ENCODE results near the gene PHRF1. TPM values are rescaled to one million over a fixed set of nuclear protein-coding genes. Genes with fewer than 3 reads are reported as not detected.
A peak's percentile ranks its signal among the peaks of the same experiment; 100 is the strongest.

Gene PHRF1
- polyA plus RNA-seq, 2 donors: 13.7 to 28.4 TPM

DNA sequence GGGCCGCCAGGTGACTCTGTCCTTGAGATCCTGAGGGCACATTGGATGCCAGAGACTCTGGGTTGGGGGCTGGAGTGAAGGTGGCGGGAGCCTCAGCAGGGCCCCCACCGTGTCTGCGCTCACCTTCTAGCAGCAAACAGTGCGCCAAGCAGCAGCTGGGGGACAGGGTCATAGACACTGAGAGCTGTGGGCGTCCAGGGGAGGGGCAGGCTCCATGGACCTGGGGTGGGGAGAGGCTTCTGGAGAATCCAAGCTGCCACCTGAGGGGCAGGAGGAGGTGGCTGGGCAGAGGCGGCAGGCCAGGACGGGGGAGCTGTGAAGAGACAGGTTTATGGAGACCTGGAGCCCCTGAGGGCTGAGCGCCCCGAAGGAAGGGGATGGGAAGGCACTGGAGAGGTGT, 8.0 kb downstream of the PHRF1 start:
- Histone ChIP-seq H3K27me3 (ENCODE audit: control insufficient read depth in 1 of 2, insufficient read depth in 2 of 2, low read length in 2 of 2) (no peaks in the 10 kb centered on the region), H3K4me3 (ENCODE audit: low read depth in 1 of 2, low read length in 2 of 2) (no peak overlapping the region), H3K9me3 (ENCODE audit: control insufficient read depth in 2 of 2, insufficient read depth in 1 of 2, low read depth in 1 of 2, low read length in 1 of 2) (no peaks in the 10 kb centered on the region), H3K36me3 (ENCODE audit: control insufficient read depth in 2 of 2, insufficient read depth in 2 of 2, low read length in 1 of 2) (peaks cover 14 to 37% of the 10 kb centered on the region in 2 donors), H3K27ac (ENCODE audit: low read depth in 2 of 2, low read length in 1 of 2) (no peak overlapping the region), H3K4me1 (ENCODE audit: control insufficient read depth in 2 of 2, insufficient read depth in 2 of 2, low read length in 1 of 2) (peaks cover 2 to 10% of the 10 kb centered on the region in 2 donors)
- 97% methylated on average over 10 of the region's 10 CpGs for WGBS, 2 donors

GRCh38 chr11:586376-587316, 10.4 kb downstream of the PHRF1 start:
- no peaks in the 10 kb centered on the region for H3K9me3 ChIP-seq (ENCODE audit: control insufficient read depth in 2 of 2, insufficient read depth in 1 of 2, low read depth in 1 of 2, low read length in 1 of 2)
- WGBS, 2 donors: 86 to 88% methylated on average over 32 of the region's 32 CpGs
- H3K4me1 ChIP-seq (ENCODE audit: control insufficient read depth in 2 of 2, insufficient read depth in 2 of 2, low read length in 1 of 2): peaks cover 0 to 2% of the 10 kb centered on the region in 2 donors
- no peaks in the 10 kb centered on the region for H3K27me3 ChIP-seq (ENCODE audit: control insufficient read depth in 1 of 2, insufficient read depth in 2 of 2, low read length in 2 of 2)
- H3K36me3 ChIP-seq (ENCODE audit: control insufficient read depth in 2 of 2, insufficient read depth in 2 of 2, low read length in 1 of 2): peaks cover 14 to 48% of the 10 kb centered on the region in 2 donors
- H3K4me3 ChIP-seq (ENCODE audit: low read depth in 1 of 2, low read length in 2 of 2): no peak overlapping the region
- peak overlapping the region in 1 of 2 donors; percentile 33 for H3K27ac ChIP-seq (ENCODE audit: low read depth in 2 of 2, low read length in 1 of 2)

DNA sequence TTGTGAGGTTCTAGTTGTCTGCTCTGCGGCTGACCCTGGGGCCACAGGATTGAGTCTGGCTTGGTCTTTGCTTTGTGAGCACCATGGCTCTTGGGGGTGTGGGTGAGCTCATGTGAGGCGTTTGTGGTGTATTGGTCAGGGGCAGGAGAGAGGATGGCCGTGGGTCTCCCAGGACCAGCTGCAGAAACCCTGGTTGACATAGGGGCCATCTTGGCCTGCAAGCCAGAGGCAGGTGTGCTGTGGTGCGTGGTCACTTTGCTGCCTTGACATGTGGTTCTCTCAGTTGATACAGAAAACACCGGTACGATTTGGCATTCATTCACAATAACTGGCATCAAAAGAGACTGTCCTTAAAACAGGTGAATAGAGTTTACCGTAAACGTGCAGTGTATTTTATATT, 11.3 kb downstream of the PHRF1 start:
- Histone ChIP-seq H3K27ac (ENCODE audit: low read depth in 2 of 2, low read length in 1 of 2) (peak overlapping the region; percentile 3 to 33), H3K27me3 (ENCODE audit: control insufficient read depth in 1 of 2, insufficient read depth in 2 of 2, low read length in 2 of 2) (no peaks in the 10 kb centered on the region), H3K9me3 (ENCODE audit: control insufficient read depth in 2 of 2, insufficient read depth in 1 of 2, low read depth in 1 of 2, low read length in 1 of 2) (no peaks in the 10 kb centered on the region), H3K4me1 (ENCODE audit: control insufficient read depth in 2 of 2, insufficient read depth in 2 of 2, low read length in 1 of 2) (peaks cover 0 to 2% of the 10 kb centered on the region in 2 donors), H3K36me3 (ENCODE audit: control insufficient read depth in 2 of 2, insufficient read depth in 2 of 2, low read length in 1 of 2) (peaks cover 14 to 49% of the 10 kb centered on the region in 2 donors), H3K4me3 (ENCODE audit: low read depth in 1 of 2, low read length in 2 of 2) (no peak overlapping the region)
- 77 to 83% methylated on average over 8 of the region's 8 CpGs for WGBS, 2 donors

DNA sequence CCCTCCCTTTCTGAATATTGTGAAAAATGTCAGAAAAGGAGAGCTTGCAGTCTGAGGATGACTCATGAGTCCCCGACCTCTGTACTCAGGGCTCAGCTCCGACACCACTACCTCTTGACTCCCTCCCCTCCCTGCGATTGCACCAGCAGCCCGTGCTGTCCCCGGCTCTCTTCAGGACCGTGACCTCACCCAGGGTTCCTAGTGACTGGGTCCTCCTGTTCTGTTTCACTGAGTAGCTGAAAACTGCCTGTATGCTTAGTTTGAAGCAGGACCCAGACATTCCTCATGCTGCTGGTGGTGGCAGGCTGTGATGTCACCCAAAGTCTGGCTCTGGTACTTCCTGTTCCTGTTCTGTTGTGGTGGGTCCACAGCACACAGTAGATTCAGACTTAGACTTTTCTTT, 11.7 kb downstream of the PHRF1 start:
- 60 to 70% methylated on average over 6 of the region's 6 CpGs for WGBS, 2 donors

DNA sequence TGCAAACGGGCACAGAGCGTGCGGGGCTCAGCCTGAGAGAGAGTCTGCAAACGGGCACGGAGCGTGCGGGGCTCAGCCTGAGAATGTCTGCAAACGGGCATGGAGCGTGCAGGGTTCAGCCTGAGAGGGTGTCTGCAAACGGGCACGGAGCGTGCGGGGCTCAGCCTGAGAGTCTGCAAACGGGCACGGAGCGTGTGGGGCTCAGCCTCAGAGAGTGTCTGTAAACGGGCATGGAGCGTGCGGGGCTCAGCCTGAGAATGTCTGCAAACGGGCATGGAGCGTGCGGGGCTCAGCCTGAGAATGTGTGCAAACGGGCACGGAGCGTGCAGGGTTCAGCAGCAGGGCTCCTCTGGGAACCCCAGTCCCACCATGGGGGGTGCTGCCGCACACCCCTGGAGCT, 13.5 kb downstream of the PHRF1 start:
- H3K9me3 ChIP-seq (ENCODE audit: control insufficient read depth in 2 of 2, insufficient read depth in 1 of 2, low read depth in 1 of 2, low read length in 1 of 2): no peaks in the 10 kb centered on the region
- WGBS, 2 donors: 95 to 96% methylated on average over 26 of the region's 26 CpGs
- peaks cover 27 to 59% of the 10 kb centered on the region in 2 donors for H3K36me3 ChIP-seq (ENCODE audit: control insufficient read depth in 2 of 2, insufficient read depth in 2 of 2, low read length in 1 of 2)
- no peak overlapping the region for H3K4me3 ChIP-seq (ENCODE audit: low read depth in 1 of 2, low read length in 2 of 2)
- no peak overlapping the region for H3K27ac ChIP-seq (ENCODE audit: low read depth in 2 of 2, low read length in 1 of 2)
- H3K27me3 ChIP-seq (ENCODE audit: control insufficient read depth in 1 of 2, insufficient read depth in 2 of 2, low read length in 2 of 2): no peaks in the 10 kb centered on the region
- H3K4me1 ChIP-seq (ENCODE audit: control insufficient read depth in 2 of 2, insufficient read depth in 2 of 2, low read length in 1 of 2): no peaks in the 10 kb centered on the region

More for the DNA sequence above, 11.7 kb downstream of the PHRF1 start:
- peaks cover 19 to 54% of the 10 kb centered on the region in 2 donors for H3K36me3 ChIP-seq (ENCODE audit: control insufficient read depth in 2 of 2, insufficient read depth in 2 of 2, low read length in 1 of 2)
- H3K27ac ChIP-seq (ENCODE audit: low read depth in 2 of 2, low read length in 1 of 2): peak overlapping the region; percentile 27 to 61
- H3K4me3 ChIP-seq (ENCODE audit: low read depth in 1 of 2, low read length in 2 of 2): no peak overlapping the region
- H3K27me3 ChIP-seq (ENCODE audit: control insufficient read depth in 1 of 2, insufficient read depth in 2 of 2, low read length in 2 of 2): no peaks in the 10 kb centered on the region
- H3K4me1 ChIP-seq (ENCODE audit: control insufficient read depth in 2 of 2, insufficient read depth in 2 of 2, low read length in 1 of 2): peaks cover 0 to 2% of the 10 kb centered on the region in 2 donors
- no peaks in the 10 kb centered on the region for H3K9me3 ChIP-seq (ENCODE audit: control insufficient read depth in 2 of 2, insufficient read depth in 1 of 2, low read depth in 1 of 2, low read length in 1 of 2)

DNA sequence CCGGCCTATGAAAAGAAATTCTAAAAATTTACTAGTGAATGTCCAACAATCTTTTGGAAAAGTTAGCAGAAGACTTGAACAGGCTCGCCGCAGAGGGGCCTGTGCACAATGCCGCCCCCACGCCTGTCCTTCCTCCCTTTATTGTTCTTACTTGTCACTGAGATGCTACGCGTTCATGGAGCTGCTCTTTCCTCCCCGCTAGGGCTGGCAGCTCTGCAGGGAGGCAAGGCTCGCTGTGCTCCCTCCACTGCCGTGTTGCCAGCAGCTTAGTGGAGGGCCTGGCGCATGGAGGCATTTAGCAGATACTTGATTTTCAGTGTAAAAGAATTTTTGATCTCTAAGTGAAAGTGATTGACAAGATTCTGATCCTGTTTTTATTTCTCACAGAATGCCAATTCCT, 14.7 kb downstream of the PHRF1 start:
- Histone ChIP-seq H3K4me1 (ENCODE audit: control insufficient read depth in 2 of 2, insufficient read depth in 2 of 2, low read length in 1 of 2) (no peaks in the 10 kb centered on the region), H3K4me3 (ENCODE audit: low read depth in 1 of 2, low read length in 2 of 2) (no peak overlapping the region), H3K27ac (ENCODE audit: low read depth in 2 of 2, low read length in 1 of 2) (no peak overlapping the region), H3K36me3 (ENCODE audit: control insufficient read depth in 2 of 2, insufficient read depth in 2 of 2, low read length in 1 of 2) (peaks cover 27 to 65% of the 10 kb centered on the region in 2 donors), H3K9me3 (ENCODE audit: control insufficient read depth in 2 of 2, insufficient read depth in 1 of 2, low read depth in 1 of 2, low read length in 1 of 2) (no peaks in the 10 kb centered on the region), H3K27me3 (ENCODE audit: control insufficient read depth in 1 of 2, insufficient read depth in 2 of 2, low read length in 2 of 2) (no peaks in the 10 kb centered on the region)
- WGBS, 2 donors: 83 to 88% methylated on average over 11 of the region's 11 CpGs

DNA sequence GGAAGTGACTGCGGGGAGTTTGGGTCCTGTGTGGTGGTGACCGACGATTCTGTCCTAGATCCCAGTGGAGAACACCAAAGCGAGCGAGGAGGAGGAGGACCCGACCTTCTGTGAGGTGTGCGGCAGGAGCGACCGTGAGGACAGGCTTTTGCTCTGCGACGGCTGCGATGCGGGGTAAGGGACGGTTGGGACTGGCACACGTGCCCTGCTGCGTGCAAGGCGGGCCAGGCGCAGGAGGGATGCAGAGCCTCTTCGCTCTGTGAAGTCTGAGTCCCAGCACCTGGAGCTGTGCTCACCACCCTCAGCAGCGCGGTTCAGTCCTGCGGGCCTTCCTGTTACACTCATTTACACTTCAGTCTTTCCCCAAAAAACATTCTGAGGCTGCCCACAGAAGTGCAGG, 16.2 kb downstream of the PHRF1 start:
- Histone ChIP-seq H3K27me3 (ENCODE audit: control insufficient read depth in 1 of 2, insufficient read depth in 2 of 2, low read length in 2 of 2) (no peaks in the 10 kb centered on the region), H3K27ac (ENCODE audit: low read depth in 2 of 2, low read length in 1 of 2) (no peak overlapping the region), H3K4me3 (ENCODE audit: low read depth in 1 of 2, low read length in 2 of 2) (no peak overlapping the region), H3K36me3 (ENCODE audit: control insufficient read depth in 2 of 2, insufficient read depth in 2 of 2, low read length in 1 of 2) (peaks cover 23 to 64% of the 10 kb centered on the region in 2 donors), H3K4me1 (ENCODE audit: control insufficient read depth in 2 of 2, insufficient read depth in 2 of 2, low read length in 1 of 2) (no peaks in the 10 kb centered on the region), H3K9me3 (ENCODE audit: control insufficient read depth in 2 of 2, insufficient read depth in 1 of 2, low read depth in 1 of 2, low read length in 1 of 2) (no peaks in the 10 kb centered on the region)
- 96% methylated on average over 22 of the region's 22 CpGs for WGBS, 2 donors

DNA sequence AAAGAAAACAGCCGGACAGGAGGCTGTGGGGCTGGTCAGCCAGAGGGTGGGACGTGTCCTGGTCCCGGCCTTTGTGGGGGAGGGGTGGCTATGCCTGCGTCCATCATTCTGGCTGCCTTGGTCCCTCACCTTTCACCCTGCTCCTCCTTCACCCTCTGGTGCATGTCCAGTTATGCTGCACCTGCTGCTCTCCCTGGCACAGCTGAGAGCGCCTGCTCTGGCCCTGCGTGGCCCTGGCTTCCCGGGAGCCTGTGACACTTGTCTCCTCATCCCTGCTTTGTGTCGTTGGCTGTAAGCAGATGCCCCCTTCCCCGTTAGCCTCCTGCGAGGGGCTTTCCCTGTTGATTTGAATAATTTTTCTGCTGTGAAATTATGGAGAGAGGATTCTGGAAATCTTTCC, 16.6 kb downstream of the PHRF1 start:
- WGBS, 2 donors: 86 to 87% methylated on average over 10 of the region's 10 CpGs
- H3K4me1 ChIP-seq (ENCODE audit: control insufficient read depth in 2 of 2, insufficient read depth in 2 of 2, low read length in 1 of 2): no peaks in the 10 kb centered on the region
- peaks cover 22 to 65% of the 10 kb centered on the region in 2 donors for H3K36me3 ChIP-seq (ENCODE audit: control insufficient read depth in 2 of 2, insufficient read depth in 2 of 2, low read length in 1 of 2)
- H3K27me3 ChIP-seq (ENCODE audit: control insufficient read depth in 1 of 2, insufficient read depth in 2 of 2, low read length in 2 of 2): no peaks in the 10 kb centered on the region
- H3K9me3 ChIP-seq (ENCODE audit: control insufficient read depth in 2 of 2, insufficient read depth in 1 of 2, low read depth in 1 of 2, low read length in 1 of 2): no peaks in the 10 kb centered on the region
- no peak overlapping the region for H3K27ac ChIP-seq (ENCODE audit: low read depth in 2 of 2, low read length in 1 of 2)
- H3K4me3 ChIP-seq (ENCODE audit: low read depth in 1 of 2, low read length in 2 of 2): no peak overlapping the region

DNA sequence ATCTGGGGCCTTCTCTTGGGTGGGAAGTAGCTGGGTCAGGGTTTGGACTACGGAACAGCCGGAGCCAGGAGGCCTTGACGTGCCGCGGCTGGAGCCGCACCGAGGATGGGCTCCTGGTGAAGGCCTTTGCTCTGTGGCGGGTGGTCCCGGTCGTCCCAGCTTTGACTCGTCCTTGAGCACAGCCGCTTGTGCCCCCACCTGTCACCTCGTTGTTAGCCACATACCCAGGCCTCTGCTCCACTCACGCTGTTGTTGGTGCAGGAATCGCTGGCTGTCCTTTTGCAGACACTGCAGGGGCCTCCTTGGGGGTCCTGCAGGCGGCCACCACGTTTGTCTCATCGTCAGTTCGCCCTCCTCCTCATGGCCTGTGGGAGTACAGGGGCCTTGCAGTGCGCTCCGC, 17.1 kb downstream of the PHRF1 start:
- H3K27me3 ChIP-seq (ENCODE audit: control insufficient read depth in 1 of 2, insufficient read depth in 2 of 2, low read length in 2 of 2): no peaks in the 10 kb centered on the region
- H3K9me3 ChIP-seq (ENCODE audit: control insufficient read depth in 2 of 2, insufficient read depth in 1 of 2, low read depth in 1 of 2, low read length in 1 of 2): no peaks in the 10 kb centered on the region
- H3K4me3 ChIP-seq (ENCODE audit: low read depth in 1 of 2, low read length in 2 of 2): no peak overlapping the region
- no peak overlapping the region for H3K27ac ChIP-seq (ENCODE audit: low read depth in 2 of 2, low read length in 1 of 2)
- 92 to 93% methylated on average over 19 to 21 of the region's 21 CpGs for WGBS, 2 donors
- peaks cover 24 to 68% of the 10 kb centered on the region in 2 donors for H3K36me3 ChIP-seq (ENCODE audit: control insufficient read depth in 2 of 2, insufficient read depth in 2 of 2, low read length in 1 of 2)
- no peaks in the 10 kb centered on the region for H3K4me1 ChIP-seq (ENCODE audit: control insufficient read depth in 2 of 2, insufficient read depth in 2 of 2, low read length in 1 of 2)

DNA sequence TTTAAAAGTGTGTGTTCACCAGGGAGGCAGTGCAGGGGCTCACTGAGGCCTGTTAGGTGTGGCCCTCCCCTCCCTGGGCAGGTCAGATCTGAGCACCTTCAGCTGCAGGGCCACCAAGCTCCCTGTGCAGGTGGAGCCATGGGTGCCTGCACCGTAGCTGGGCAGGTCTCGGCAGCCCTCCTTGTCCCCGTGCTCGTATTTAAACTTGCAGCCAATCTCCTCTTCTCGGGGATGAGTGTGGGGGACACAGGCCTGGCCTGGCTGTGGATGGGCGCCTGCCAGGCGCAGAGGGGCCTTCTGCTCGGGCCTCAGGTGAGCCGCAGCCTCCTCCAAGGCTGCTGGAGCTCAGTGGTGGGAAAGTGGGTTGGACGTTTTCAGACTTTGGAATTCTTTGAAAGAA, 19.1 kb downstream of the PHRF1 start:
- Histone ChIP-seq H3K36me3 (ENCODE audit: control insufficient read depth in 2 of 2, insufficient read depth in 2 of 2, low read length in 1 of 2) (peaks cover 30 to 73% of the 10 kb centered on the region in 2 donors), H3K27me3 (ENCODE audit: control insufficient read depth in 1 of 2, insufficient read depth in 2 of 2, low read length in 2 of 2) (no peaks in the 10 kb centered on the region)
- WGBS, 2 donors: 90 to 93% methylated on average over 10 of the region's 10 CpGs

More for the DNA sequence above, 19.1 kb downstream of the PHRF1 start:
- Histone ChIP-seq H3K4me1 (ENCODE audit: control insufficient read depth in 2 of 2, insufficient read depth in 2 of 2, low read length in 1 of 2) (no peaks in the 10 kb centered on the region), H3K27ac (ENCODE audit: low read depth in 2 of 2, low read length in 1 of 2) (no peak overlapping the region), H3K4me3 (ENCODE audit: low read depth in 1 of 2, low read length in 2 of 2) (no peak overlapping the region), H3K9me3 (ENCODE audit: control insufficient read depth in 2 of 2, insufficient read depth in 1 of 2, low read depth in 1 of 2, low read length in 1 of 2) (no peaks in the 10 kb centered on the region)

Measured in esophagus (tissue), 2 donors.